ENCODE measurements around the gene GABBR2. TPM values are rescaled to one million over a fixed set of nuclear protein-coding genes. Genes with fewer than 3 reads are reported as not detected.

The GABBR2 gene
- total RNA-seq, 1 experiment from 2014 or later = 0.23 TPM

GRCh38 chr9:98491828-98492227, 216.9 kb downstream of the GABBR2 start:
- no peak for DNase-seq
- H3K4me1 ChIP-seq = peaks cover 16% of the 10 kb centered on the region
- no peaks in the 10 kb centered on the region for H3K27me3 ChIP-seq (replicated peaks; ENCODE audit: control insufficient read depth, insufficient read depth, low read length)
- H3K4me3 ChIP-seq (ENCODE audit: low read depth, low read length) = no peak overlapping the region
- TF ChIP-seq, protein P1, sequence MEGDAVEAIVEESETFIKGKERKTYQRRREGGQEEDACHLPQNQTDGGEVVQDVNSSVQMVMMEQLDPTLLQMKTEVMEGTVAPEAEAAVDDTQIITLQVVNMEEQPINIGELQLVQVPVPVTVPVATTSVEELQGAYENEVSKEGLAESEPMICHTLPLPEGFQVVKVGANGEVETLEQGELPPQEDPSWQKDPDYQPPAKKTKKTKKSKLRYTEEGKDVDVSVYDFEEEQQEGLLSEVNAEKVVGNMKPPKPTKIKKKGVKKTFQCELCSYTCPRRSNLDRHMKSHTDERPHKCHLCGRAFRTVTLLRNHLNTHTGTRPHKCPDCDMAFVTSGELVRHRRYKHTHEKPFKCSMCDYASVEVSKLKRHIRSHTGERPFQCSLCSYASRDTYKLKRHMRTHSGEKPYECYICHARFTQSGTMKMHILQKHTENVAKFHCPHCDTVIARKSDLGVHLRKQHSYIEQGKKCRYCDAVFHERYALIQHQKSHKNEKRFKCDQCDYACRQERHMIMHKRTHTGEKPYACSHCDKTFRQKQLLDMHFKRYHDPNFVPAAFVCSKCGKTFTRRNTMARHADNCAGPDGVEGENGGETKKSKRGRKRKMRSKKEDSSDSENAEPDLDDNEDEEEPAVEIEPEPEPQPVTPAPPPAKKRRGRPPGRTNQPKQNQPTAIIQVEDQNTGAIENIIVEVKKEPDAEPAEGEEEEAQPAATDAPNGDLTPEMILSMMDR (IDR thresholded peaks at IDR 0.05; ENCODE audit: insufficient read depth in 1 of 2, low read depth in 1 of 2, low read length in 1 of 2, severe bottlenecking in 1 of 2, unreplicated experiment in 1 of 2) = no peak
- Mint-ChIP-seq H3K36me3 (ENCODE audit: insufficient read depth, unreplicated experiment) (no peaks in the 10 kb centered on the region), H3K4me1 (ENCODE audit: low read depth, unreplicated experiment) (peaks cover 13% of the 10 kb centered on the region), H3K9me3 (ENCODE audit: unreplicated experiment) (peaks cover 10% of the 10 kb centered on the region), H3K4me3 (ENCODE audit: unreplicated experiment) (no peak overlapping the region), H3K27ac (ENCODE audit: unreplicated experiment) (no peak overlapping the region), H3K27me3 (ENCODE audit: insufficient read depth, unreplicated experiment) (no peaks in the 10 kb centered on the region)
- no peaks in the 10 kb centered on the region for H3K9me3 ChIP-seq
- H3K36me3 ChIP-seq (ENCODE audit: control insufficient read depth, insufficient read depth, low read length) = no peaks in the 10 kb centered on the region
- POLR2A ChIA-PET = no interaction called here
- no TSS peak for BruUV-seq (replicated peaks)
- intact Hi-C loops (cut with micrococcal nuclease; ENCODE audit: unreplicated experiment) = no loop called here
- CTCF ChIA-PET = no interaction called here

DNA sequence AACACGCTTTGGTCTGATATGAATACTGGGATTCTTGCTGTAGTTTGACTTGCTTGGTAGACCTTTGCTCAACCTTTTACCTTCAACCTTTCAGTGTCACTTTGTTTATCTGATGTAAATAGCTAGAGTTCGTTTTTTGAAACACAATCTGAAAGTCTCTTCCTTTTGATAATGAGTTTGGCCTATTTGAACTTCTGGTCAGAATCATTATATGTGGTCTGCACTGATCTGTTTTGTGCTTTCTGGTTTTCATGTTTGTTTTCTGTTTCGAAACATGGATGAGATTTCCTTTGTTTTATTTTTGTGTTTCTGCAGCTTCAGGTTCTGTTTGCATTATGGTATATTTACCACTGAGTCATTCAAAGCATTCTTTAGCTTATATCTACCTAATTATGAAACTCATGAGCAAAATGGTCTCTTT, 217.5 kb downstream of the GABBR2 start:
- no peaks in the 10 kb centered on the region for H3K27me3 ChIP-seq (replicated peaks; ENCODE audit: control insufficient read depth, insufficient read depth, low read length)
- TF ChIP-seq, protein P1 (IDR thresholded peaks at IDR 0.05; ENCODE audit: insufficient read depth in 1 of 2, low read depth in 1 of 2, low read length in 1 of 2, severe bottlenecking in 1 of 2, unreplicated experiment in 1 of 2) = no peak
- POLR2A ChIA-PET = no interaction called here
- no peaks in the 10 kb centered on the region for H3K27me3 Mint-ChIP-seq (ENCODE audit: insufficient read depth, unreplicated experiment)
- H3K4me1 ChIP-seq = peaks cover 16% of the 10 kb centered on the region
- BruUV-seq (replicated peaks) = no TSS peak
- no peaks in the 10 kb centered on the region for H3K36me3 Mint-ChIP-seq (ENCODE audit: insufficient read depth, unreplicated experiment)
- H3K27ac Mint-ChIP-seq (ENCODE audit: unreplicated experiment) = no peak overlapping the region
- CTCF ChIA-PET = no interaction called here
- no peak for DNase-seq
- peak overlapping the region; percentile 23 for H3K4me3 Mint-ChIP-seq (ENCODE audit: unreplicated experiment)
- intact Hi-C loops (cut with micrococcal nuclease; ENCODE audit: unreplicated experiment) = no loop called here
- H3K36me3 ChIP-seq (ENCODE audit: control insufficient read depth, insufficient read depth, low read length) = no peaks in the 10 kb centered on the region
- no peak overlapping the region for H3K4me3 ChIP-seq (ENCODE audit: low read depth, low read length)
- peaks cover 10% of the 10 kb centered on the region for H3K9me3 Mint-ChIP-seq (ENCODE audit: unreplicated experiment)
- H3K9me3 ChIP-seq = no peaks in the 10 kb centered on the region
- H3K4me1 Mint-ChIP-seq (ENCODE audit: low read depth, unreplicated experiment) = peaks cover 13% of the 10 kb centered on the region

GRCh38 chr9:98488571-98489312, 220.0 kb downstream of the GABBR2 start:
- Mint-ChIP-seq H3K27ac (ENCODE audit: unreplicated experiment) (no peak overlapping the region), H3K36me3 (ENCODE audit: insufficient read depth, unreplicated experiment) (no peaks in the 10 kb centered on the region), H3K27me3 (ENCODE audit: insufficient read depth, unreplicated experiment) (peaks cover 2% of the 10 kb centered on the region), H3K4me3 (ENCODE audit: unreplicated experiment) (no peak overlapping the region), H3K9me3 (ENCODE audit: unreplicated experiment) (peaks cover 8% of the 10 kb centered on the region), H3K4me1 (ENCODE audit: low read depth, unreplicated experiment) (peaks cover 13% of the 10 kb centered on the region)
- H3K36me3 ChIP-seq (ENCODE audit: control insufficient read depth, insufficient read depth, low read length) = no peaks in the 10 kb centered on the region
- POLR2A ChIA-PET = no interaction called here
- no peak for DNase-seq
- no peak overlapping the region for H3K4me3 ChIP-seq (ENCODE audit: low read depth, low read length)
- no TSS peak for BruUV-seq (replicated peaks)
- TF ChIP-seq, protein P1 (IDR thresholded peaks at IDR 0.05; ENCODE audit: insufficient read depth in 1 of 2, low read depth in 1 of 2, low read length in 1 of 2, severe bottlenecking in 1 of 2, unreplicated experiment in 1 of 2) = no peak
- no peaks in the 10 kb centered on the region for H3K27me3 ChIP-seq (replicated peaks; ENCODE audit: control insufficient read depth, insufficient read depth, low read length)
- no peaks in the 10 kb centered on the region for H3K9me3 ChIP-seq
- intact Hi-C loops (cut with micrococcal nuclease; ENCODE audit: unreplicated experiment) = no loop called here
- CTCF ChIA-PET = no interaction called here
- peaks cover 16% of the 10 kb centered on the region for H3K4me1 ChIP-seq

All from Caco-2 (cell line).